GM13977 (cell line): Measurements from ENCODE around the gene RAB10.
"Not testable (repeated sequence)": the region's sequence is repeated elsewhere in the genome, so short reads cannot be mapped to it uniquely, and the experiment has no call there.

Experiments
- DNase-seq: peaks from one replicate; pipeline ENCODE4 v3.0.0; 2012; ENCODE audit warnings: low spot score
- CTCF ChIP-seq: IDR thresholded peaks from 2 replicates; pipeline ENCODE4 v1.5.1; 2012; ENCODE audit warnings: mild to moderate bottlenecking, control low read depth; ENCODE audit not compliant: insufficient read depth; ENCODE audit errors: extremely low read depth, missing control alignments
- in situ Hi-C: fragments of 300-500 bp; cut with MboI; formaldehyde crosslinking; loops from one replicate; pipeline ENCODE4 v1.12.0; 2022; ENCODE audit warnings: low sequenced_read_pairs, low pct_unique_long_range_greater_than_20kb, mixed read lengths, inconsistent platforms; ENCODE audit not compliant: unreplicated experiment

The RAB10 gene

GRCh38 chr2:26013668-26014067 lies 20.2 kb upstream of the RAB10 start:
- no peak for TF ChIP-seq CTCF
- no peak for DNase-seq
- in situ Hi-C loops: no loop called here

GRCh38 chr2:26016012-26016705 lies 17.7 kb upstream of the RAB10 start:
- in situ Hi-C loops: no loop called here
- no peak for TF ChIP-seq CTCF
- no peak for DNase-seq

- DNase-seq, in situ Hi-C loops: not testable (repeated sequence)
Measured at GRCh38 chr2:26016706-26017045, 17.2 kb upstream of the RAB10 start.

DNA sequence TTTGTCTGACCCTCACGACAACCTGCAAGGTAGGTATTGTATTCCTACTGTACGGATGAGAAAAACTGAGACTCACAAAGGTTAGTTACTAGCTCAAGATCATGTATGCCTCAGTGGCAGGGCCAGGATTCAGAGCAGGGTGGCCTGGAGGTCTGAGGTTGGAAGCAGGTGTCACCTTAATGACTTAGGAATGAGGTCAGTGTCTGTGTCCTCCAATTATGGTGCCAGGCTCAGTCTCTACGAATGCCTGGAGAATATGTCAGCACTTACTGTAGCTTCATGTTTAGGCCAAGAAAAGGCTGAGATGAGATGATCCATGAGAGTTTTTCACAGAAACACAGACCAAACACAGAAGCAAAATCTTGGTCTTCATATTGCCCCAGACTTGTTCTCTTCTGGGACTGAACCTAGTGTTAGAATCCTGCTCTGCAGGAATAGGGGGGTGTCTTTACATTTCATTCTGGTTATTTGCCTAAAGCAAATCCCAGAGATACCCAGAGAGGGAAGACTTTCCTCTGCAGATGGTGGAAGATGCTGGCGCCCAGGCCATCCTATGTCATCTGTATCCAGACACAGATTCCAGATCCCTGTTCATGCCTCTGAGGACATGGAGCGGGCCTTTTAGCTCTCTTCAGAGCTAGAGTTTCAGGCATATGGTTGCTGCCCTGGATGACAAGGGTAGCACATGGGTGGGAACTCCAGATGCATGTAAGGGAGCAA lies 16.3 kb upstream of the RAB10 start:
- in situ Hi-C loops: no loop called here
- TF ChIP-seq CTCF: no peak
- DNase-seq: no peak

GRCh38 chr2:26018184-26019055 lies 15.5 kb upstream of the RAB10 start:
- TF ChIP-seq CTCF: no peak
- no peak for DNase-seq
- in situ Hi-C loops: no loop called here

- no peak for DNase-seq
- in situ Hi-C loops: no loop called here
- TF ChIP-seq CTCF: no peak
Measured at GRCh38 chr2:26020231-26020640, 13.6 kb upstream of the RAB10 start.

DNA sequence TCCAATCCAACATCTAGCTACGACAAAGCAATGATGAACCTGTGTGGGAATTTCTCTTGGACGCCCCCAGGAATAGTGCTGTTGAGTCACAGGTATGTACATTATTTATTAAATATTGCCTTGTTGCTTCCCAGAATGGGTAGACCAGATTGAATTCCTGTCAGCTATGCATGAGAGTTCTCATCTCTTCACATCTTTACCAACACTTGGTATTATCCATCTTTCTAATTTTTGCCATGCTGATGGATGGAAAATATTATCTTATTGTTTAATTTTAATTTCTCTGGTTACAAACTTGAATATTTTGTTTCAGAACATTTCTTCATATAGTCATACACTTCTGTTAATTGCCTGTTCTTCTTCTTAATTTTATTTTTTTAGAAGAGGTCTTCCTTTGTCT lies 9.6 kb upstream of the RAB10 start:
- DNase-seq: no peak
- no peak for TF ChIP-seq CTCF
- in situ Hi-C loops: no loop called here
